GM12891 (cell line): Measurements from ENCODE around the gene CHRNA4.

Experiments used
- POLR2AphosphoS5 ChIP-seq: IDR thresholded peaks from 2 replicates; pipeline ENCODE4 v1.6.1; 2011; ENCODE audit warnings: low read depth, low read length, control low read depth
- POU2F2 ChIP-seq: IDR thresholded peaks from 2 replicates; pipeline ENCODE4 v1.6.1; 2011; ENCODE audit warnings: low read depth, mild to moderate bottlenecking, control low read depth, low read length, moderate library complexity

GRCh38 chr20:63381781-63382431 is 20.8 kb upstream of the CHRNA4 start:
- TF ChIP-seq POU2F2, result no peak
- TF ChIP-seq POLR2AphosphoS5, result no peak
